CD4-positive, alpha-beta T cell (primary cell): ENCODE results near the gene TRMU. TPM values are rescaled to one million over a fixed set of nuclear protein-coding genes. Genes with fewer than 3 reads are reported as not detected.

Experiments
- ATAC-seq: fragments of 200-7000 bp; cut with Tn5 transposase; one replicate; pipeline ENCODE4 v1.10.0; 2022; ENCODE audit warnings: mild to moderate bottlenecking; ENCODE audit not compliant: poor library complexity
- CTCF ChIA-PET: fragments of 350-600 bp; sonication (Branson Sonifier 250); formaldehyde crosslinking; loops from one replicate; lab custom pipeline; 2021; ENCODE audit warnings: antibody characterized with exemption, inconsistent platforms; lab: Charles Lee
- POLR2A ChIA-PET: fragments of 350-600 bp; sonication (Branson Sonifier 250); formaldehyde crosslinking; loops from one replicate; lab custom pipeline; 2021; ENCODE audit warnings: antibody characterized with exemption, inconsistent platforms; lab: Charles Lee
- DNase-seq, 14 experiments: peaks; one replicate each; pipeline ENCODE4 v3.0.0-alpha.2; 2013 to 2020; ENCODE audit warnings: mixed read lengths in 2 of 14
- H3K27ac ChIP-seq, 2 donors: one replicate each; pipeline versions ENCODE4 v1.5.1 to v1.7.0; 2013; ENCODE audit warnings: low read length in 2 of 2, low read depth in 1 of 2, mild to moderate bottlenecking in 1 of 2
- H3K27me3 ChIP-seq, 2 experiments: 1 replicate in 1 of 2; 2 replicates in 1 of 2; pipeline versions ENCODE4 v1.6.1 to v1.7.0; 2013; ENCODE audit warnings: low read length in 2 of 2, control low read depth in 1 of 2, mild to moderate bottlenecking in 1 of 2, moderate library complexity in 1 of 2; ENCODE audit not compliant: insufficient read depth in 2 of 2, control insufficient read depth in 1 of 2
- H3K36me3 ChIP-seq: one replicate; pipeline ENCODE4 v1.6.1; 2013; ENCODE audit warnings: low read length, control low read depth; ENCODE audit not compliant: insufficient read depth
- H3K4me1 ChIP-seq: one replicate; pipeline ENCODE4 v1.6.1; 2013; ENCODE audit warnings: low read length, control low read depth; ENCODE audit not compliant: insufficient read depth
- H3K4me3 ChIP-seq: one replicate; pipeline ENCODE4 v1.5.1; 2013; ENCODE audit warnings: mild to moderate bottlenecking, low read length, moderate library complexity
- H3K9me3 ChIP-seq, 2 experiments: 1 replicate in 1 of 2; 2 replicates in 1 of 2; pipeline versions ENCODE4 v1.6.1 to v1.7.0; 2013; ENCODE audit warnings: low read length in 2 of 2, mild to moderate bottlenecking in 2 of 2, control low read depth in 1 of 2, moderate library complexity in 1 of 2; ENCODE audit not compliant: control insufficient read depth in 1 of 2, insufficient read depth in 1 of 2
- H3K27ac Mint-ChIP-seq: one replicate; pipeline ENCODE4 v1.8.0; 2020; ENCODE audit warnings: mixed read lengths
- H3K27me3 Mint-ChIP-seq: one replicate; pipeline ENCODE4 v1.8.0; 2021; ENCODE audit warnings: mixed read lengths
- H3K36me3 Mint-ChIP-seq: one replicate; pipeline ENCODE4 v1.8.0; 2021; ENCODE audit warnings: low read depth, mixed read lengths
- H3K4me1 Mint-ChIP-seq: one replicate; pipeline ENCODE4 v1.8.0; 2021; ENCODE audit warnings: low read depth, mixed read lengths
- H3K4me3 Mint-ChIP-seq: one replicate; pipeline ENCODE4 v1.8.0; 2020; ENCODE audit warnings: mild to moderate bottlenecking, mixed read lengths
- H3K9me3 Mint-ChIP-seq: one replicate; pipeline ENCODE4 v1.8.0; 2020; ENCODE audit warnings: mixed read lengths
- CTCF ChIP-seq: fragments of 200-600 bp; IDR thresholded peaks from one replicate; pipeline ENCODE4 v1.8.0; 2022; ENCODE audit warnings: antibody characterized with exemption, mild to moderate bottlenecking
- intact Hi-C, 2 experiments: fragments of 100-400 bp; cut with DNase I in 1 of 2; cut with micrococcal nuclease in 1 of 2; formaldehyde crosslinking; loops; one replicate each; pipeline versions ENCODE4 v1.15.1 to v1.9.0; 2023 to 2025; cut with DNase I, micrococcal nuclease
- total RNA-seq, 174 experiments: library from RNA in 2 of 174; stranded (reverse) in 2 of 174; gene quantifications; one replicate each; pipeline ENCODE4 v1.2.3 and lab custom pipeline; 2021 to 2026

Gene TRMU
- total RNA-seq, 2 experiments from 2014 or later = 65.2 to 65.4 TPM

- Mint-ChIP-seq H3K27ac (no peak overlapping the region), H3K4me1 (peaks cover 30% of the 10 kb centered on the region), H3K36me3 (no peaks in the 10 kb centered on the region), H3K27me3 (peaks cover 3% of the 10 kb centered on the region), H3K4me3 (peak overlapping the region; percentile 3), H3K9me3 (no peaks in the 10 kb centered on the region)
- ATAC-seq (peak; percentile 71), DNase-seq (peak; percentile 54 to 86 (median 64))
- H3K27me3 ChIP-seq = peaks cover 0 to 6% of the 10 kb centered on the region in 2 experiments
- H3K4me1 ChIP-seq = peaks cover 40% of the 10 kb centered on the region
- H3K27ac ChIP-seq = no peak overlapping the region
- TF ChIP-seq CTCF = peak; percentile 81
- ChIA-PET POLR2A (interaction anchor here (1.1 kb wide), 1 partner anchor 174 kb away, joined by 4 read pairs; no protein-coding TSS in a partner anchor), CTCF (interaction anchor here (0.6 to 1.8 kb wide), 8 partner anchors 10 to 1092 kb away, joined by 3 to 25 read pairs (median 3); no protein-coding TSS in a partner anchor)
- peak overlapping the region; percentile 60 for H3K4me3 ChIP-seq
- intact Hi-C loops = loop anchor here (1.0 kb wide), 1 partner anchor 175 kb away; no protein-coding TSS in a partner anchor
- H3K9me3 ChIP-seq = peaks cover 0 to 11% of the 10 kb centered on the region in 2 experiments
- no peaks in the 10 kb centered on the region for H3K36me3 ChIP-seq
These were observed 32.2 kb downstream of the TRMU start for GRCh38 chr22:46367707-46368191.

- no peaks in the 10 kb centered on the region for H3K36me3 Mint-ChIP-seq
- ATAC-seq (no peak), DNase-seq (no peak)
- Histone ChIP-seq H3K27ac (no peak overlapping the region), H3K36me3 (no peaks in the 10 kb centered on the region), H3K4me1 (peaks cover 47% of the 10 kb centered on the region), H3K4me3 (no peak overlapping the region), H3K27me3 (peaks cover 0 to 6% of the 10 kb centered on the region in 2 experiments), H3K9me3 (peaks cover 0 to 14% of the 10 kb centered on the region in 2 experiments)
- intact Hi-C loops = no loop called here
- peaks cover 3% of the 10 kb centered on the region for H3K27me3 Mint-ChIP-seq
- ChIA-PET CTCF (interaction anchor here (1.3 to 1.8 kb wide), 2 partner anchors 32 to 174 kb away, joined by 3 to 25 read pairs; no protein-coding TSS in a partner anchor), POLR2A (no interaction called here)
- peaks cover 34% of the 10 kb centered on the region for H3K4me1 Mint-ChIP-seq
- H3K27ac Mint-ChIP-seq = no peak overlapping the region
- peak overlapping the region; percentile 15 for H3K4me3 Mint-ChIP-seq
- TF ChIP-seq CTCF = no peak
- no peaks in the 10 kb centered on the region for H3K9me3 Mint-ChIP-seq
These were observed 32.9 kb downstream of the TRMU start for GRCh38 chr22:46368422-46368821.

- DNase-seq = no peak
- POLR2A ChIA-PET = no interaction called here
These were observed 33.6 kb downstream of the TRMU start for GRCh38 chr22:46368871-46369715.

More at GRCh38 chr22:46368871-46369715, 33.6 kb downstream of the TRMU start:
- no peak for ATAC-seq
- no peaks in the 10 kb centered on the region for H3K9me3 Mint-ChIP-seq
- H3K27ac Mint-ChIP-seq = no peak overlapping the region
- no peak for TF ChIP-seq CTCF
- peaks cover 0 to 18% of the 10 kb centered on the region in 2 experiments for H3K9me3 ChIP-seq
- H3K27me3 Mint-ChIP-seq = peaks cover 3% of the 10 kb centered on the region
- intact Hi-C loops = no loop called here
- no peak overlapping the region for H3K4me3 Mint-ChIP-seq
- no peak overlapping the region for H3K27ac ChIP-seq
- H3K27me3 ChIP-seq = peaks cover 0 to 6% of the 10 kb centered on the region in 2 experiments
- H3K4me1 Mint-ChIP-seq = peaks cover 39% of the 10 kb centered on the region
- no peak overlapping the region for H3K4me3 ChIP-seq
- no peaks in the 10 kb centered on the region for H3K36me3 Mint-ChIP-seq
- peaks cover 53% of the 10 kb centered on the region for H3K4me1 ChIP-seq
- CTCF ChIA-PET = interaction anchor here (1.8 kb wide), 1 partner anchor 173 kb away, joined by 25 read pairs; no protein-coding TSS in a partner anchor
- H3K36me3 ChIP-seq = no peaks in the 10 kb centered on the region
